Type B pancreatic cell (in vitro differentiated cells): ENCODE data around the gene ZNF664. TPM values are rescaled to one million over a fixed set of nuclear protein-coding genes. Genes with fewer than 3 reads are reported as not detected.

Experiments used
- DNase-seq: peaks from one replicate; pipeline ENCODE4 v3.0.0; 2021; ENCODE audit warnings: mixed read lengths; ENCODE audit not compliant: unreplicated experiment; ENCODE audit errors: extremely low spot score
- H3K27ac Mint-ChIP-seq: 2 replicates; pipeline ENCODE4 v1.8.0; 2021; ENCODE audit warnings: mild to moderate bottlenecking, mixed read lengths
- H3K27me3 Mint-ChIP-seq: 2 replicates; pipeline ENCODE4 v1.8.0; 2021; ENCODE audit warnings: mixed read lengths
- H3K36me3 Mint-ChIP-seq: 2 replicates; pipeline ENCODE4 v1.8.0; 2021; ENCODE audit warnings: mixed read lengths
- H3K4me1 Mint-ChIP-seq: one replicate; pipeline ENCODE4 v1.8.0; 2021; ENCODE audit warnings: mixed read lengths; ENCODE audit not compliant: unreplicated experiment
- H3K4me3 Mint-ChIP-seq: 2 replicates; pipeline ENCODE4 v1.8.0; 2021; ENCODE audit warnings: mild to moderate bottlenecking, mixed read lengths
- H3K9me3 Mint-ChIP-seq: 2 replicates; pipeline ENCODE4 v1.8.0; 2021; ENCODE audit warnings: mixed read lengths
- total RNA-seq: library from RNA; stranded (reverse); gene quantifications from 2 replicates; pipeline ENCODE4 v1.2.1, GENCODE V29; 2021; ENCODE audit warnings: low replicate concordance
- TF ChIP-seq, protein P1 (sequence below): fragments of 200-600 bp; sonication (generic); conservative IDR thresholded peaks from 2 replicates; pipeline ENCODE4 v1.5.0; 2021; ENCODE audit warnings: antibody characterized with exemption, mild to moderate bottlenecking

ZNF664 gene
- total RNA-seq, 1 donor from 2014 or later = 149 TPM

DNA sequence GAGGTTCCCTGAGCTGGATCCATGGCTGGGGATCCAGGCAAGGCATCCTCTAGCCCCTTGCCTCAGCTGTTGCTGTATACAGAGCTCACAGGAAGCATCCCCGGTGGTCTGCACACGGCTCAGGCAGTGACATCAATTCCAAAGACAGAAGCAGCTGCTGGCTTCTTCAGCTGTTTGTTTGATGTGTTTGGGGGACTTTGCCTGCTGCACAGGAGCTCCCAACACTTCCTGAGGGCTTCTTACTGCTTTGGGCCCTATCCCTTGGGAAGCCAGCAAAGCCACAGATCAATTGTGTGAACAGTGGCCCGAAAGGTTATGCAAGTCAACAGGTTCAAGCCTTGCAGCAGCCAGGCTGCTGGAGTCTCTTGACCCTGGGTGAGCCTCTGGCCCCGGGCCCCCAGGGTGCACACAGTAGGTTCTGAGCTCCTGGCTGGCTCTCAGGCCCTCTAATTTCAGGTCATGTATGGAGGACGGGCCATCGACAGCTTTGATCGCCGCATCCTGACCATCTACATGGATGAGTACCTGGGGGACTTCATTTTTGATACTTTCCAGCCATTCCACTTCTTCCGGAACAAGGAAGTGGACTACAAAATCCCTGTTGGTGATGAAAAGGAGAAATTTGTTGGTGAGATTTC lies 43.0 kb upstream of the ZNF664 start:
- Mint-ChIP-seq H3K9me3 (no peaks in the 10 kb centered on the region), H3K4me1 (no peaks in the 10 kb centered on the region), H3K36me3 (no peaks in the 10 kb centered on the region), H3K4me3 (no peak overlapping the region), H3K27ac (no peak overlapping the region), H3K27me3 (no peaks in the 10 kb centered on the region)
- TF ChIP-seq, protein P1, sequence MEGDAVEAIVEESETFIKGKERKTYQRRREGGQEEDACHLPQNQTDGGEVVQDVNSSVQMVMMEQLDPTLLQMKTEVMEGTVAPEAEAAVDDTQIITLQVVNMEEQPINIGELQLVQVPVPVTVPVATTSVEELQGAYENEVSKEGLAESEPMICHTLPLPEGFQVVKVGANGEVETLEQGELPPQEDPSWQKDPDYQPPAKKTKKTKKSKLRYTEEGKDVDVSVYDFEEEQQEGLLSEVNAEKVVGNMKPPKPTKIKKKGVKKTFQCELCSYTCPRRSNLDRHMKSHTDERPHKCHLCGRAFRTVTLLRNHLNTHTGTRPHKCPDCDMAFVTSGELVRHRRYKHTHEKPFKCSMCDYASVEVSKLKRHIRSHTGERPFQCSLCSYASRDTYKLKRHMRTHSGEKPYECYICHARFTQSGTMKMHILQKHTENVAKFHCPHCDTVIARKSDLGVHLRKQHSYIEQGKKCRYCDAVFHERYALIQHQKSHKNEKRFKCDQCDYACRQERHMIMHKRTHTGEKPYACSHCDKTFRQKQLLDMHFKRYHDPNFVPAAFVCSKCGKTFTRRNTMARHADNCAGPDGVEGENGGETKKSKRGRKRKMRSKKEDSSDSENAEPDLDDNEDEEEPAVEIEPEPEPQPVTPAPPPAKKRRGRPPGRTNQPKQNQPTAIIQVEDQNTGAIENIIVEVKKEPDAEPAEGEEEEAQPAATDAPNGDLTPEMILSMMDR = no peak
- DNase-seq = no peak

DNA sequence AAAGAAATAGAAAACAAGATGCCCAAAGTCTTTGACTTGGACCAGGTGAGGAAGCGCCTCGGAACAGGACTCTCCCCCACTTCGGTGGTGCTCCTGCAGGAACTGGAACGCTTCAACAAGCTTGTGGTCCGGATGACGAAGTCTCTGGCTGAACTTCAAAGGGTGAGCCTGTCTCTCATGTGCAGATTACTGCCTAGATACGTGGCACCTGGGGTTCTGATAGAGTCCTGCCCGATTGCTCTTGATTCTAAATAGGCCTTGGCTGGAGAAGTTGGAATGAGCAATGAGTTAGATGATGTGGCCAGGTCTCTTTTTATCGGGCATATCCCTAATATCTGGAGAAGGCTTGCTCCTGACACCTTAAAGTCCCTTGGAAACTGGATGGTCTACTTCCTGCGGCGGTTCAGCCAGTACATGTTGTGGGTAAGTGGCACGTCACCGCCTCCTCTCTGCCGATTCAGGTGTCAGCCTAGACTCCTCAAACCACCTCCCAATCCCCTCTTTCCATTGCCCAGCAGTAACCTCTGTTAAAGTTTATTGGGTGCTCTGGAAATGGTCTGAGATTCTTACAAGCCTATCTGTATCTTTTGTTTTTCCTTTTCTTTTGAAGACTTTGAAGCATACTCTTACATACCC lies 41.2 kb upstream of the ZNF664 start:
- Mint-ChIP-seq H3K4me3 (no peak overlapping the region), H3K9me3 (no peaks in the 10 kb centered on the region), H3K27ac (no peak overlapping the region), H3K4me1 (no peaks in the 10 kb centered on the region), H3K27me3 (no peaks in the 10 kb centered on the region), H3K36me3 (peaks cover 6% of the 10 kb centered on the region)
- TF ChIP-seq, protein P1 = no peak
- no peak for DNase-seq

DNA sequence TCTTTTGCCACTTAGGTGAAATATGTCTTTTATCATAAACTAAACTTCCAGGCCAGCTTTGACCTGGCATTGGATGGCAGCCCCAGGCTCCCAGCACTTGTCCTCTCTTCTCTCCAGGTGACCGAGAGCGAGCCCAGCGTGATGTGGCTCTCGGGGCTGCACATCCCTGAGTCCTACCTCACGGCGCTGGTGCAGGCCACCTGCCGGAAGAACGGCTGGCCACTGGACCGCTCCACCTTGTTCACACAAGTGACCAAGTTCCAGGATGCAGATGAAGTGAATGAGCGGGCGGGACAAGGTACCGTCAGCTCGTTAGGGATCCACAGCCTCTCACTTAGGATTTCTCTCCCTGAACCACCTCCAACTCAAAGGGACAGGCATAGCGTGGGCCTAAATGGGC lies 39.8 kb upstream of the ZNF664 start:
- H3K4me3 Mint-ChIP-seq = no peak overlapping the region
- no peak for DNase-seq
- TF ChIP-seq, protein P1 = no peak
- H3K9me3 Mint-ChIP-seq = no peaks in the 10 kb centered on the region
- H3K27me3 Mint-ChIP-seq = no peaks in the 10 kb centered on the region
- H3K27ac Mint-ChIP-seq = no peak overlapping the region
- H3K36me3 Mint-ChIP-seq = peaks cover 6% of the 10 kb centered on the region
- H3K4me1 Mint-ChIP-seq = no peaks in the 10 kb centered on the region

DNA sequence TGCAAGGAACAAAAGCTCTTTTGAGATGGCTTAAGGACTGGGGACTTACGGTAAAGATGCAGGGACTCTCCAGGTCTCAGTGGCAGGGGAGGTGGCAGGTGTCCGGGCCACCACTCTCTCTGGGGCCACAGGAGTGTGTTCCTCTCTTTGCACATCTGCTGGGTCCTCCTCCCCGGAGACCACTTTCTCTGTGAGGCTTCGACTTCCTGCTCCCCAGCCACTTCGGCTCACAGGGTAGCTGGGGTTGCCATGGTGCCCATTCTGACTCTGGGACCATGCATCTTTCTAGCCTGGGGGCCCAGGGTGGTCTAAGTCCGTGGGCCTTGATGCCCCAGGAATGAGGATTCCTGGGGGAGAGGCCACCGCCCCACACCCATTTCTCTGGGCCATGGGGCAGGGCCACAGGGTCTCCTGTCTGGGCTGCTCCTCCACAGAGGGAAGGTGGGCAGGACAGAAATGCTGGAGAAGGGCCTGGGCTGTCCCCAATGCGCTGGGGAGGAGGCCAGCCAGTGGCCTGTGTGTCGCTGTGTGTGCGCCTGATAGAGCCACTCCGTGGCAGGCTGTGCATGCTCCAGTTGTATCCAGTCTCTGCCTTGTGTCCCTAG lies 38.9 kb upstream of the ZNF664 start:
- Mint-ChIP-seq H3K36me3 (peaks cover 12% of the 10 kb centered on the region), H3K9me3 (no peaks in the 10 kb centered on the region), H3K4me1 (no peaks in the 10 kb centered on the region), H3K27me3 (no peaks in the 10 kb centered on the region), H3K27ac (no peak overlapping the region), H3K4me3 (no peak overlapping the region)
- TF ChIP-seq, protein P1 = no peak
- no peak for DNase-seq

DNA sequence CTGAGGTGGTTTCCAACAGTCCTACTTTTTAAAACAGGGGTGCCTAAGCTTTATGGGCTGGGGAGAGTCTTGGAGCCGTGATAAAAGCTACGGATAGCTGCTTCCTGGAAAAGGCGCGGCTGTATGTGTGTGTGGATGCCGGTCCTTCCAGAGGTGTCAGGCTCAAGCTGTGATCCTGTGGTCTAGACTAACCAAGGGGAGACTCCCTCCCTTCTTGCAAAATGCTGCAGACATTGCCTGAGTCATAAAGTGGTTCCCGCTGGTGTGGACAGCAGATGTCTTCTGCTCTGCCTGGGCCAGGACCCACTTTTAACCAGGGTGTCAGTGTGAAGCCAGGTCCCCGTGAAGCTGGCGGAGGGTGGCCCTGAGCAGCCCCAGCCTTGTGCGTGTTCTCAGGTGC lies 38.2 kb upstream of the ZNF664 start:
- Mint-ChIP-seq H3K27me3 (no peaks in the 10 kb centered on the region), H3K27ac (no peak overlapping the region), H3K4me1 (no peaks in the 10 kb centered on the region), H3K4me3 (no peak overlapping the region), H3K9me3 (no peaks in the 10 kb centered on the region), H3K36me3 (peaks cover 12% of the 10 kb centered on the region)
- TF ChIP-seq, protein P1 = no peak
- DNase-seq = no peak
